NCI-H128 (cell line): Measurements from ENCODE around the gene RASGEF1C.
"Not testable (repeated sequence)": the region's sequence is repeated elsewhere in the genome, so short reads cannot be mapped to it uniquely, and the experiment has no call there.

Experiments
- DNase-seq: peaks from one replicate; lab custom pipeline; 2025; ENCODE audit not compliant: unreplicated experiment; lab: John Stamatoyannopoulos, UW

RASGEF1C gene

DNA sequence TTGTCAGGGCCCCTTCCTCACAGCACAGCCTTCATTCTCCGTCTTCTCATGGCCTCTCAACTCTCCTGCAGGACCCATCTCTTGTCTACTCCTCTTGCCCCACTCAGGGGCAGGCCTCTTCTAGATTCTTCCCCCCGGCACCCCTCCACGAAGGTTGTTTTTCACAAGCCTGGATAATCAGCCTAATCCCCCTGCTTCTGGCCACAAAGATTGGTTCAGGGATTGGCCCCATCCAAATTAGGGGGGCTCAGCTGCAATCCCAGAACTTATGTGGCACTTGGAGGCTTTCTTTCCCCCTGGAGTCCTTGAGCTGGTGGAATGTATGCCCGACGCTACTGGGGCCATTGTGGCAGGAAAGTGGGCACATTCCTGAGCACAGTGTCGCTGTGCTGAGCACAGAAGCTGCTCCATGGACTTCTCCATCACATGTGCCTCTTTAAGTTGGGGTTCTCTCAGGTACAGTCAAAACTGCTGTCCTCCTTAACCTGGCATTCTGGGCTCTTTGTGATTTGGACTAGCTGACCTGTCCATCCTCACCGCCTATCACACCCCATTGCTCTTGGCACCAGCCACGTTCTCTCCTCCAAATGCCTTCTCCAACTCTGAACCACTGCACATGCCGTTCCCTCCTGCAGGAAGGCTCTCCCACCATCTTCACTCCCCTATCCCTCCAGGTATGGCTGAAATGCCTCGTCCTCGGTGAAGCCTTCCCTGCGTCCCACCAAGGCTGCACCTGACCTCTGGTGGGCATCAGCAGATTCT is 70.6 kb downstream of the RASGEF1C start:
- DNase-seq = no peak

DNA sequence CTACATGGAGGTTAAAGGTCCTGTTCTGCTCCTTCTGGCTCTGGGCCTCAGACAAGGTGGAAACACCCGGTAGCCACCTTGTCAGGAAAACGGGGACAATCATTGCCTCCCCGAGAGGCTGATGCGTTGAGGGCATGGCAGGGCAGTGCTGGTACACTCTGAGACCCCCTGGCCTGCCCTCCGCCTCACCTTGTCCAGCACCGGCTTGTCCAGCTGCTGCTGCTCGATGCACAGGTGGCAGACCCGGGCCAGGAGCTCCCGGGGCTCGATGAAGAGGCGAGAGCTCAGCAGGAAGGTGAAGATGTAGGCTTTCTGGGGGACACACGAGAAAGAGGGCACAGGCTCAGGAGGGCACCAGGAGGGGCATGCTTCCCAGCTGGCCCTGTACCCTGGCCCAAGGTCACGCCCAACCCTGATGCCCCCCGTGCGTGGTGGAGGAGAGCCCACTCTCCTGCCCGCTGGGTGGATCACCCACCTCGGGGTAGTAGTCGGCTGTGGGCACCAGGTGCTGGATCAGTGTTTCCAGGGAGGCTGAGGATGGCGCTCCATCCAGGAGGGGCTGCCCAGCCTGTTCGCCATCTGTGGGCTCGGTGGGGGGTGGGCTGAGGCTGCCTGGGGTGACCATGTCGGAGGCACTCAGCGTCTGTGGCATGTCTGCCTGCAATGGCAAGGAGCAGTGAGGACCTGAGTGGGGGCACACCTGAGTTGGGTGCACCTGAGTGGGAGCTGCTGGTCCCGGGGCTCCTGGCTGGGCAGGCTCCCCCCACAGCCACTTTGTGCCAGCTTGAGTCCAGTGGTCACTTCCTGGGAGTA is 71.4 kb downstream of the RASGEF1C start:
- DNase-seq = no peak

DNA sequence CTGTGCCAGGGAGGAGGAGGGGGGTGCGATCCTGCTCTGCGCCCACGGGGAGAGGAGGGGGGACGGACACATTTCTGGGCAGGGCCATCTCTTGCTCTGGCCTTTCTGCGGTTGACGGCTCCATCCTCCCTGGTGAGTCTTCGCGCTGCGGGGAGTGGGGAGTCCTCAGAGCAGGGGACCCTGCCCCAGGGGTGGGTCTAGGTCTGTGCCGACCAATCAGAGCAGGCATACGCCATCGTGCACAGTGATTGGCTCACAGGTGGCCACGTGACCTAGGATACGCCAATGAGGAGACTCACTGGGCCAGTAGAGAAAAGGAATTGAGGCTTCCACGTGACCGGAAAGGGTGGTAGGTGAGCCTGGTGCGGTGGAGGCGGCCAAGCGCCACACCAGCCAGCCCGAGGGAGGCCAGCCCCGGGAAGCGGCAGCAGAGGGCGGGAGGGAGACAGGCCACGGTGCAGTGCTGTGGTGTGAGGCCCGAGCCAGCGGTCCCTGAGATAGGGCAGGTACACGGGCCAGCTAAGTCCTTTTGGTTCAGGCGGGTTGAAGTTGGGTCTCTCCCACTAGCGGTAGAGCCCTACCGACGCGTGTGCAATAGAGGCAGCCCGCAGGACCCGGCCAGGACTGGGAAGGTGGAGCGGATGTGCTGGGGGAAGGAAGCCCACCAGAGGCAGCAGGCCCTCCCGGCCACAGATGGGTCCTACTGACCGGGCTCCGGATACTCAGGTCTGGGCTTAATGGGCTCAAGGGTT is 72.2 kb downstream of the RASGEF1C start:
- DNase-seq = no peak

DNA sequence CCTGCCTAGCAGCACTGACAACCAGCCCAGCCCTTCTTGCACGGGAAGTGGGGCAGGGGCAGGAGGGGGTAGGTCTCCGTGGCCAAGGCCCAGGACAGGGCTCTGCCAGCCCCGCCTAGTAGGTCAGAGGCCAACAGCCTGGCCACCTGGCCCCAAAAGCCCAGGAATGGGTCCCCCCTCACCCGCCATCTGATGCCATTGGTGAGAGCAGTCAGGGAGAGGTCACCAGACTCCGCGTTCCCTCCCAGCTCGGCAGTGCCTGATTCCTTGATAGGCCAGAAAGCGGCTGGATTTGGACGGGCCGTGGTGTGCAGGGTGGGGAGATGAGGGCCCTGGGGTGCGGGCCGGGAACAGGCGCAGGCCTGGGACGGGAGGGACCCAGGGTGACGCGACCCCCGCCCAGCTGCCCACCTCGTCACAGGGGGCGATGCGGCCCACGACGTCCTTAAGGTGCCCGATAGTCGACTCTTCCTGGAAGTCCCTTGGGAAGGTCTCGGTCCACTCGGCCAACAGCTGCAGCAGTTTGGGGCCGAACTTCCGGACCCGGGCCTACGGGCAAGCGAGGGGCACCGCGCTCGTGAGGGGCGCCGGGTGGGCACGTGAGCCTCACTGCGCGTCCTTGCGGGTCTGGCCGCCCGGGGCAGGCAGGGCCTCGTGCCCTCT is 72.9 kb downstream of the RASGEF1C start:
- no peak for DNase-seq

DNA sequence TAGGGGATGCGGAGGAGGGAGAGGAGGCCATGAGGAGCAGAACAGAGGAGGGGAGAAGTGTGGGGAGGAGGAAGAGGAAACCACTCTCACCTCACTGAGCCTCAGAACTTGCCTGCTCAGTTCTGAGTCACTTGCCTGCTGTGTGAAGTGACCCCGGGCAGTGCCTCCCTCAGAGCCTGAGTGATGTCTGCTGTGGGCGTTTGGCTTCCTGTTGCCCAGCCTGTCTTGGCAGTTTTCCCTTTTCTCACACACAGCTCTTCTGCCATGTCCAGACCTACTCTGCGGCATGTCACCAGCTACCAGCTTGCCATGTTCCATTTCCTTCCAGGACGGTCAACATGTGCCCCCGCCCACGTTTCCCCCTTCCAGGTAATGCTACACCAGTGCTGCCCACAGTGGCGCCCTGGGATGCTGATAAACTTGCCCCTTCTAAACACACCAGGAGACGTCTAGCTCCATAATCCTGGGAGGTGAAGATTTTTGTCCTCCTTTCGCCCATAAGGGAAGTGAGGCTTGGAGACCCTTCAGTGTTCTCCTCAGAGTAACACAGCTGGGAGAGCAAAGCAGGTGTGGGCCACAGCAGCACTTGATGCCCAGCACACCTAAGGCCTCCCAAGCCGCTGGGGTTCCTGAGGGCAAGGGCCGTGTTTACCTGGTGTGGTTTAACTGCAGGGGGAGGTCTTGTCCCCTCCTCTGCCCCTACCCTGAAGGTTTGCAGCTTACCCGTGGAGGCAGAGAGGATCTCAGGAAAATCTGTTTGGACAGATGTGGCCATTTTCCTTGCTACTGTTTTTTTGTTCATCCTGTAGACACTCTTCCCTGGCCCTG is 73.7 kb downstream of the RASGEF1C start:
- no peak for DNase-seq

DNA sequence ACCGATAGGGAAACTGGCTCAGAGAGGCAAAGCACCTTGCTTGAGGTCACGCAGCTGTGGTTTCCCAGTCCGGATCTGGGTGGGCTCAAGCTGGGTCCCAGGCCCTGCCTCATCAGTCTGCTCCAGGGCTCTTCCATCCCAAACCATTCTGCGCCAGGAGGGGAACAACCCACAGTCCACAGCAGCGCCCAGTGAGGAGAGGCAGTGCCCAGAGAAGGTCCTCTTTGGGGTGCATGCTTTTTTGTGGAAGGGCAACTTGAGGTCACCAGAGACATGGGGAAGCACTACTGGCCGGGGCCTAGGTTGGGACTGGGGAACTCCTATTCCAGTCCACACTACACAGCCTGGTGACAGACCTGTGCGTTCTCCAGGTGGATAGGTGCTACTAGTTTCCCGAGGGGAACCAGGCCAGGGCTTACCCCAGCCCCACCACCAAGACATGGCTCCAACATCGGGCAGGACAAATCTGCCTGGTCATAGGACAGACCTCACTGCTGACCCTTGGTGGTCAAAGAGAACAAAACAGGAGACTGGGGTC is 75.0 kb downstream of the RASGEF1C start:
- no peak for DNase-seq

DNA sequence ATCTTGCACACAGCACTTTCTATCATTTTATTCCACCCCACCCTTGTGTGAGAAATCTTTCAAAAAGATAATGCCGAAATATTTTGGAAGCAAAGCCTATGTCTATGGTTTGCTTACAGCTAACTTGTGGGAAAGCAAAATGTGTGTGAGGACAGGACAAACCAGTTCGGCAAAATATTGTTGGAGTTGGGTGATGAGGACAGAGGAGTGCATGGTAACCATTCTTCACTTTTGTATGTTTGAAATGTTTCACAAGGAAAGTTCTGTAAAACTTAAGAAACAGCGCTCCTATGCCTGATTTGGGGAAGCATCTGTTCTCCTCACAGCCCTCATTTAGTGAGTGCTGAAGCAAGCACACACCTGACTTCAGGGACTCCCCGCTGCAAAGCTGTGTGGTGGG is 75.5 kb downstream of the RASGEF1C start:
- no peak for DNase-seq

DNA sequence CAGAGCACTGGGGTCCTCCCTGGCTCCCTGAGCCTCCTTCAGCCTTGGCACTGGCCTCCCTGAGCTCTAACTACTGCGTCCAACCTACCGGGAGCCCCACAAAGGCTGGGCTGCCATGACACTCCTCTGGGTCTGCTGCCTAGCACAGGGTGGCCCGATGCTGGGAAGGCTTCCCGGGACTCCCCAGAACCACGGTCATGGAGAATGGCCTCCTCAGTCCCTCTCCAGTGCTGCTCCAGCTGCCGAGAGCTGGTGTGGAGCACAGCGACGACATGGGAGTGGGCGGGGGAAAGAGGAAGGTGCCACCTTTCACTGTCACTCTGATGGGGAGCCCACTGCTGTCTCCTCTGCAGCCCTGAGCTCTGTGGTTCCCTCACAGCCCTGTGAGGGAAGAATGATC is 76.0 kb downstream of the RASGEF1C start:
- DNase-seq = no peak

GRCh38 chr5:180130876-180131740 is 77.9 kb downstream of the RASGEF1C start:
- DNase-seq = no peak

DNA sequence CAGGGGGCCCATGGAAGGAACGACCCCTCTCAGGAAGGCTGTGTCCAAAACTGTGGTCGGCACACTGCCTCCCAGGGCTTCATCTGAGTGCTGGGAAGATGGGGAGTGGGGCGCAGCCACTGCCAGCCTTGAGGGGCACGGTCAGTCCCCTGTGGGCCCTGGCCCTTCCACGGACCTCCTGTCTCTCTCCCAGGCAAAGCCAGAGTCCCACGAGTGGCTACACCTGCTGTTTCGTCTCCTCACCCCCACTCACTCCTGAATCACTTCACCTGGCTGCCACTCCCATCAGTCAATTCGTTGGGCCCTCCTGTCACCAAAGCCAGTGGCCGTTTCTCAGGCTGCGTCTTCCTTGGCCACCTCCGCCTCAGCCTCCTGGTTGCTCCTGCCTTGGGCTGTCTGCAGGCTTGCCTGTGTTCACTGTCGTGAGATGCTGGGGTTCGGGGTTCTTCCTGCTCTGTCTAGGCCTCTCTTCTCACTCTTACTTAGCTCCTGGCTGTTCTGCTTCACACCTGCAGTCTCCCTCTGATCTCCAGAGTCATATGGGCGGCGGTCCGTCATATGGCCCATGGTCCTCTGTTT is 78.6 kb downstream of the RASGEF1C start:
- no peak for DNase-seq

- DNase-seq = no peak
Observed at GRCh38 chr5:180129291-180130190, 79.5 kb downstream of the RASGEF1C start.

- no peak for DNase-seq
Observed at GRCh38 chr5:180128671-180129261, 80.2 kb downstream of the RASGEF1C start.

- no peak for DNase-seq
Observed at GRCh38 chr5:180127682-180128670, 81.0 kb downstream of the RASGEF1C start.

GRCh38 chr5:180126716-180127681 is 82.0 kb downstream of the RASGEF1C start:
- no peak for DNase-seq

DNA sequence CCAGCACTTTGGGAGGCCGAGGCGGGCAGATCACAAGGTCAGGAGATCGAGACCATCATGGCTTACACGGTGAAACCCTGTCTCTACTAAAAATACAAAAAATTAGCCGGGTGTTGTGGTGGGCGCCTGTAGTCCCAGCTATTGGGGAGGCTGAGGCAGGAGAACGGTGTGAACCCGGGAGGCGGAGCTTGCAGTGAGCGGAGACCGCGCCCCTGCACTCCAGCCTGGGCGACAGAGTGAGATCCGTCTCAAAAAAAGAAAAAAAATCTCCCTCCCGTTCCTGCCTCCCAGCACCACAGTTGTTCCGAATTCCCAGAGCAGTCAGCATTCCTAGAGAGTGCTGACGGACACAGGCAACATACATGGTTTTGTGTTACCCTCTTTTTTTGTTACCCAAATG is 82.9 kb downstream of the RASGEF1C start:
- DNase-seq = not testable (repeated sequence)
